GM04504 (cell line): ENCODE data around the gene SHROOM3.

Experiments used
- DNase-seq: peaks from one replicate; pipeline ENCODE4 v3.0.0-alpha.2; 2012; ENCODE audit warnings: low read depth

The SHROOM3 gene

GRCh38 chr4:76494243-76494642 lies 59.2 kb downstream of the SHROOM3 start:
- DNase-seq = no peak

DNA sequence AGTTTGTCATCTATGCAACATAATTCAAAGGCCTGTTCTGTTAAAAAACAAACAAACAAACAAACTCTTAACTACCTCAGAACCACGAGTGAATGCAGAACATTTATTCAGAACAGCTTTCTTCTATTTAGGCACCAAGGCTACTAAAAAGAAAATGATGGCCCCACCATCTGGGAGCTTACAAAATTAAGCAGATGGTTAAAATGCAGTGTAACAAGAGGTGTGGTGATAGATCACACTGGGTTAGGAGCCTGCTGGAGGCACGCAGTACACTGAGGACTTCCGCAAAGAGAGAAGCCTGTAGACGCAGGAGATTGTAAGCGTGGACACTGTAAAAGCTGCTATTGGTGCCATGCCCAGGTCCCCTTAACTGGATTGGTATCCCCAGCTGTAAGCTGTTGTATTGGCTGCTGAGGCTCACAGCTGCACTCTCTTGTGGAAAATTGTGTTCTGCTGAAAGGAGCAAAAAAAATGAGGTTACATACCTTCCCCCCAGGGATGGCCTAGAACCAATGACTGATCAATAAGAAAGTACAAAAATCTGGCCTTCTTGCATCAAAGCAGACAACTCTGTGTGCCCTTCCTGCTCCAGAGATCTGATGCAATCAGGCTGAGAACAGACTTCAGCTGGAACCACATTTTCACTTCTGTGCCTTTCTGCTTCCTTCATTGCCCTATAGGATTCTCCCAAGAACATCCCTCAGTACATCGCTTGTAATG lies 60.0 kb downstream of the SHROOM3 start:
- DNase-seq = no peak

DNA sequence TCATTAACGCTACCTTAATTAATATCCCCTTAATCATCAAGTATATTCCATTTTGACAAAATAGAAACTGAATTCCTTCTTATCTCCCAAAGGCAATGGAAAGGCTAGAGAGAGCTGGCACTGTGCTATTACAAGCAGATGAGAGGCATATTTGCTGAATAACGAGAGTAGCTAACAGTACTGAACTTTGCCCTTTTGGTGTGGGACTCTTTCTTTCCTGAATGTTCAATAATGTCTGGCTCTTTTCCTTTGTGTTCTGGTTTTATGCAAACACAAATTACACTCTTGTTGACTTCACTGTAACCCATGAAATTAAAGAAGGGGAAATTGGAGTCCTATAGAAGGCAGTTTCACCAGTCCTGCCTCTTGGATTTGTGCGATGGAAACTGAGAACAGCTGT lies 63.5 kb downstream of the SHROOM3 start:
- no peak for DNase-seq

DNA sequence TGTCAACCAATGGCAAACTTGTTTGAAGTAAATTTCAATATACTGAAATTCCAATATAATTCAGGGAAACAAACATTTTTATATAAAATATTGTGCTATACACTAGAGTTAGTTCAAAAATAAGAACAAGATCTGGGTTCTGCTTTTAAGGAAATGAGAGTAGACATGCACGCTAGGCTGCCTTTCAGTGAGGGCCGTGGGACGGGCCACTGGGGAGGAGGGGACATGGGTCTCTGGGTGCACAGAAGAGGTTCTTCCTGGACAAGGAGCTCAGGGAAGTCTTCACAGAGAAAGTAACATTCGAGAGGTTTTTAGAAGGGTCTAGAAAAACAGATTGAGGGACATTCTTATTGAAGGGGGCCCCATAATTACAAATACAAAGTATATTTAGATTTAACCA lies 64.4 kb downstream of the SHROOM3 start:
- no peak for DNase-seq

DNA sequence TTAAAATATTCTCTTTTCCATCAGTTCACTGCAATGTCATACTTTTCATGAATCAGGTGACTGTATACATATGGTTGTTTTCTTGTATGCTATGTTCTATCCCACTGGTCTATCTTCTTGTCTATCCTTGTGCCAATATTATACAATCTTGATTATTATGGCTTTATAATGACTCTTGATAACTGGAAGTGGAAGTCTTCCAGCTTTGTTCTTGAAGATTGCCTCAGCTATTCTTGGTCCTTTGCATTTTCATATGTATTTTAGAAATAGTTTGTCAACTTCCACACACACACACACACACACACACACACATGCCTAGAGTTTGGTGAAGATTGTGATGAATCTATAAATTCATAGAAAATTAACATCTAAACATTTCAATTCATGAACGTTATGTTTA lies 67.9 kb downstream of the SHROOM3 start:
- DNase-seq = no peak

GRCh38 chr4:76504613-76505465 lies 69.8 kb downstream of the SHROOM3 start:
- peak; percentile 23 for DNase-seq

DNA sequence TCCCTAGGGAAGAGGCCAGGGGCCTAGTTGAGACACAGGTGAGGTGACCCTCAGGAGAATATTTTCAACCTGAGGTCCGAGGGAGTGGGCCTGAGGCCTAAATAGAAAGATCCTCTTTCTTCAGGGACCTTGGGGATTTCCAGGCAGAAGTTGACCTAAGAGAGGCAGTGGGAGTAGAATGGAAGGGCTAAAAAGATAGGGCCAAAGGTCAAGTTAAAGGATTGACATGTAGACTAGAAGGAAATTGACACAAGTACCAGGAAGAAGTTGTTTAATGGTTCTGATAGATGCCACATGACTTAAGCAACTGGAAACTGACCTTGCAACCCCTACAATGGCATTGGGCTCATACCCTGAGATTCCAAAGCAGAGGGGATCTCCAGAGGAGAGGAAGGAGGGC lies 76.9 kb downstream of the SHROOM3 start:
- DNase-seq = no peak

GRCh38 chr4:76513482-76513881 lies 78.5 kb downstream of the SHROOM3 start:
- DNase-seq = no peak

GRCh38 chr4:76514087-76514486 lies 79.1 kb downstream of the SHROOM3 start:
- DNase-seq = no peak

DNA sequence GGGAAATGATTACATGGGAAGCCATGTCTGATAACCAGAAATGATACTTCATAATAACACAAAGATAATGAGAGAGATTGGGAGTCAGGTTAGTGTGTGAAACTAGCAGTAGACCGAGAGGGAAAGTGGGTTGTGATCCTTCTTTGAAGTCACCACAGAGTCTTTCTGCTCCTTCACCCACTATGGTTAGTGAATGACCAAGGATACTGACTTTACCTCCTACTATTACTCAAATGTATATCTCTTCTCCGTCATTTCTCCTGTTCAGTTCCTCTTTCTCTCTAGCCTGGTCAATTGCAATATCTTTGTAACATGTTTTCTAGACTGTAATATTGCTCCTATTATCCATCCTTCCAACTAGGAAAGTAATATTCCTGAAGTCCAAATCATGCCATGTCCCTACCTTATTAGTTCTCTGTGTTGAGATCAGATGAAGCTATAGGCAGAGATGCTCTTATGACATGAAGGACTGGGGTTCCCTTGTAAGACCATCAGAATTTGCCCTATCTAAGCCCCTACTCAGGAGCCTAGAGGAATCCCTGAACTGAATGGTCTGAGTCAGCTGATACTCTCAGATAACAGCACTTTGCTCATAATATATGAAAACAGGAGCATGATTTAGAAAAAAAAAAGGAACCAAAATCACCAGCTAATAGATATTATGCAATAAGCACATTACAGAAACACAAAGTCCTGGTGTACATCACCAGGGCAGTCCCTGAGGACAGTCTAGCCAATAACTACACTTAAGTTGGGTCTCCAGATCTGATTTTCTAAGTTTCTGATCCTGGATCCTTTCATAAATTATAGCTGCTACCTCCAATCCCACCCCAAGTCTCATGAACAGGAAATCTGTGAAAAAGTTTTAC lies 81.2 kb downstream of the SHROOM3 start:
- no peak for DNase-seq

DNA sequence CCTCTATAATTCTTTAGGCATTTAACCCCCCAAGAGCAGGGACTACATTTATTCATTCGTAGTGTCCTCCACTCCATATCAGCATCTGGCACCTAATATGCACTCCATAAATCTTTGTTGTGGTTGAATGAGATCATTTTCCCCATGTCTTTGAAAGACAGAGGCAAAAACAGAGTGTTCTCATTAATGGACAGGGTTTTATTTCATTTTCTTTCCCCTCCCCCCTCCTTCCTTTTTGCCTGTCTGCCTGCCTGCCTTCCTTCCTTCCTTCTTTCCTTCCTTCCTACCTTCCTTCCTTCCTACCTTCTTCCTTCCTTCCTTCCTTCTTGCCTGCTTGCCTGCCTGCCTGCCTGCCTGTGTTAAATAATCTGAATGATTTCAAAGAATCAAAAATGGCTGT lies 83.2 kb downstream of the SHROOM3 start:
- DNase-seq = no peak

DNA sequence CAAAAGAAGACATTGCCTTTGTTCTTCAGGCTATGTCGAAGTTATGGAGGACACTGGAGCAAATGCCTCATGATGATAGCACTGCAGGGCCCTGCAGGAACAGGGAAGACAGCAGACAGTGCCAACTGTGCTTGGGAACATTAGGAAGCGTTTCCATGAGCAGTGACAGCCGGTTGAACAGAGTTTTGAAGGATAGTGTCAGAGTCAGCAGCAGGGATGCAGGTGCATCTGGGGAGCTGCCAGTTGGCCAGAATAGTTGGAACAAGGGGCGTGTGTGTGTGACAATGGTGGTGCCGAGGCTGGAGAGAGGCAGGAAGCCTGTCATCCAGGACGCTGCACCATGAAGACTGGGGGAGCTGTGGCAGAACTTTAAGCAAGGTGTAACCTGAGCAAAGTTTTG lies 88.6 kb downstream of the SHROOM3 start:
- no peak for DNase-seq

- DNase-seq = no peak
These were observed 90.7 kb downstream of the SHROOM3 start for GRCh38 chr4:76525751-76526150.

- DNase-seq = no peak
These were observed 91.6 kb downstream of the SHROOM3 start for GRCh38 chr4:76526585-76526990.

DNA sequence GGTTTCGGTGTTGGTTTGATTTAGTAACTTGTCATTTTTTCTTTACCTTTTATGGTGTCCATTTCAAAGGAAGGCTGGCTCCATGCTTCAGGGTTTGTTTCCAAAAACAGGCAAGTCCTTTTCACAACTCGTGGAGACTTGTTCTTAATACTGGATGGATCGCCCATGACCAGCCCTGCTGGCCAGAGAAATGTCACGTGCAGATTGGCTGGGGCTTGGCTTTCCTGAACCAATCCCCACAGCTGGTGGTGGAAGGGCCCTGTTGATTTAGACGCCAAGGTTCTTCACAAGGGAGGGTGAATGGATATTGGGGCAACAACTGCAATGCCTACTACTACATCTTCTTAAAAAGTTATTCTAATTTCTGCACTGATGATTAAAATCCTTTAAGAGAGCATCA lies 92.6 kb downstream of the SHROOM3 start:
- no peak for DNase-seq

DNA sequence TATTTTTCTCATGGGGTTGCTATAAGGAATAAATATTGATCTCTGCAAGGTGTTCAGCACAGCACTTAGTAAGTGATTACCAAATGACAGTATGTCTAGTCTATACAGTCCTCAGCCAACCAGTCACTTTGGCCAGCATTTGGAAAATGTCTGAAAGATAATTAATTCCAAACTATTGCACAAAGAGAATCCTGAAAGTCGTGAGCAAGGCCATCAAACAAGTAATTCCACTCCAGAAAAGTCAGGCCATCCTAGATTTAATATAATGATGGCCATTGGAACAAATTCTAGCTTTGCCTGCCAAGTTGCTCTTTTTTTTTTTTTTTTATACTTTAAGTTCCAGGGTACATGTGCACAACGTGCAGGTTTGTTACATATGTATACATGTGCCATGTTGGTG lies 96.6 kb downstream of the SHROOM3 start:
- DNase-seq = no peak

DNA sequence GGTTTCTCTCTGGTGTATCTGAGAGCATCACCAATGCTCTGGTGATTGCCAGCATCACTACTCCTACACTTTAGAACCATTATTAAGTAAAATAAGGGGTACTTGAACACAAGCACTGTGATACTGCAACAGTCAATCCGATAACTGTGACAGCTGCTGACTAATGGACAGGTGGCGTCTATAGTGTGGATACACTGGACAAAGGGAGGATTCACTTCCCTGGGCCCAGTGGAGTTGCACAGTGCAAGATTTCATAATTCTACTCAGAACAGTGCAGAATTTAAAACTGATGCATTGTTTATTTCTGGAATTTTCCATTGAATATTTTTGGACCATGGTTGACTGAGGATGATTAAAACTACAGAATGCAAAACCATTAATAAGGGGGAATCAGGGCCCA lies 97.8 kb downstream of the SHROOM3 start:
- no peak for DNase-seq

DNA sequence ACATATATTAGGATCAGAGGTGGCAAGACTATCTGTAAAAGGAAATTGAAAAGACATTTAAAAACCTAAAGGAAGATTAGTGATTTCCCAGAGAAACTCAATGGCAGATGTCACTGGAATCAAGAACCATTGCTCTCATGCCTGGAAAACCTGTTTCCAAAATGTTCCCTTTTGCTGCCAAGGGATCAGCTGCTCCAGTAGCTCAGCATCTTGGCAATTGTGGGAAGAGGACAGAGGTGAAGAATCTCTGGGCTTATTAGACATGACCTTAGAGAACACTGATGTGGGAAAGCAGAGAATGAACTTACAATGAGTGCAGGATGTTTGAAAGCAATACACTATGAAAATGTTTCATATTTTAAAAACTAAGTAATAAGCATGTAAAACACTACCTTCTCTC lies 98.3 kb downstream of the SHROOM3 start:
- no peak for DNase-seq

DNA sequence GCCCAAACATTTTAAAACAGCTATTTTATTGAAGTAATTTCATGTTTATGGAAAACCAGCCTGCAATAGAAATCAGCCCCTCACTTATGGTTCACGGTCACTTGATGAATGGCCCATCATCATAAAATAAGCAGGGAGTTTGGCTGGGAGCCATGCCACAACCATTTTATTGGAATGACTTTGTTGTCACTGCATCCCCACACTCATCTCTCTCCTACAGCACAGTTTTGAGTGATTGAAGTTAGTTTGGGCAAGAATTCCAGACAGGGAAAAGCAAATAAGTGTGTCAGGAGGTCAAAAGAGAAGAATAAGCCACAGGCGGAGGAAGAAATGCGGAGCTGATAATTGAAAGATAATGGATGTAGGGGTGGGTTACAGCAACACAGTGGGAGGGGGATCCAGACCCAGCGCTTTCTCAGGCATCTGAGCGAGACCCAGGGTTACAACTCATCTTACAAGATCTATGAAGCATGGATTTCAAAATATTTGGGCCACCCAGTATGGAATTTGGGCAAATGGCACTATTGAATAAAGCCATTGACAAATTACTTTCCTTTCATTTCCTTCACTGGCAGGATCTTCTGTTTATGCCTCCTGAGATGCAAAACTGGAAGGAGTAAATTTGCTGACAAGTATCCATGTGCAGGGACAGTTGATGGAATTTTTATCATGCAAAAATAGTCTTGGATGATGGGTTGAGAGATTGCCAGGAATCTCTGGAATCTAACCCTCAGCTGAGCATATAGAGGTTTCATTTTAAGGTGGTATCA lies 100.8 kb downstream of the SHROOM3 start:
- peak; percentile 61 for DNase-seq

DNA sequence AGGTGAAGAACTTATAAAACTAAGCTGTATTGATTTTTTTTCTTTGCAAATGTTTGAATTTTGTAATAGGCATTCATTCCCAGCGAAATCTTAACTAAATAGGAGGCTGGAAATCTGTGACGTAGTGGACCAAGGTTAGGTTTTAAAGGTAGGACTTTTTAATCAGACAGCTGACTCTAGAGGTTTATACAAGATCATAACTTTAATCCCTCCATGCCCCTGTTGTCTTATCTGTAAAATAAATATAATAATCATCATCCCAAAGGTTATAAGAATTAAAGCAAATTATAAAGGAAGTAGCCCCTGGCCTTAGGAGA lies 101.3 kb downstream of the SHROOM3 start:
- DNase-seq = no peak

- DNase-seq = no peak
These were observed 103.3 kb downstream of the SHROOM3 start for GRCh38 chr4:76538296-76538695.

DNA sequence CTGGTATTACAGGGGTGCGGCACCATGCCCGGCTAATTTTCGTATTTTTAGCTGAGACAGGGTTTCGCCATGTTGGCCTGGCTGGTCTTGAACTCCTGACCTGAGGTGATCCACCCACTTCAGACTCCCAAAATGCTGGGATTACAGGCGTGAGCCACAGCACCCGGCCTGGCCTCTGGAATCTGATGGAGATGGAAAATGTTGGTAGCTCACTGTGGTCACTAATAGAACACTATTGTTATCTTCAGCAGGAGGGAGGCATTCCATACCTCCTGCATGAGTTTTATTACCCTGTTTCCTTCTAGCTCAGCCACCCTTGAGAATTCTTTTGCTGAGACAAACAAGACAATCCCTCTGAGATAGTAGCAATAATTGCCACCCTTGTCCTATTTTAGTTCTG lies 105.0 kb downstream of the SHROOM3 start:
- DNase-seq = no peak
